H1 (cell line): Measurements from ENCODE around the gene KCNN4. TPM values are rescaled to one million over a fixed set of nuclear protein-coding genes. Genes with fewer than 3 reads are reported as not detected.
A peak's percentile ranks its signal among the peaks of the same experiment; 100 is the strongest.

Experiments
- ASH2L ChIP-seq: fragments of 200-600, 300-600 bp; sonication (generic); IDR thresholded peaks from one replicate; pipeline ENCODE4 v1.7.1; 2017; ENCODE audit warnings: low read length
- ATF2 ChIP-seq: IDR thresholded peaks from 2 replicates; pipeline ENCODE4 v1.6.1; 2012; ENCODE audit warnings: low read length, inconsistent platforms
- CTBP2 ChIP-seq: IDR thresholded peaks from 2 replicates; pipeline ENCODE4 v1.7.0; 2011; ENCODE audit warnings: borderline replicate concordance, mild to moderate bottlenecking, moderate library complexity, mixed read lengths, low read length; ENCODE audit not compliant: insufficient read depth, insufficient read length
- EZH2 ChIP-seq: fragments of 200-600 bp; sonication (generic); IDR thresholded peaks from 2 replicates; pipeline ENCODE4 v1.7.1; 2012; ENCODE audit warnings: low read depth, mild to moderate bottlenecking, moderate library complexity, low read length, inconsistent platforms; ENCODE audit not compliant: severe bottlenecking
- KDM4A ChIP-seq: IDR thresholded peaks from one replicate; pipeline ENCODE4 v1.7.1; 2012; ENCODE audit warnings: low read depth, mild to moderate bottlenecking, moderate library complexity, low read length, inconsistent platforms; ENCODE audit not compliant: severe bottlenecking
- MAX ChIP-seq: IDR thresholded peaks from 2 replicates; pipeline ENCODE4 v1.6.1; 2012; ENCODE audit warnings: inconsistent platforms
- SIRT6 ChIP-seq: IDR thresholded peaks from one replicate; pipeline ENCODE4 v1.7.1; 2012; ENCODE audit warnings: low read length, inconsistent platforms
- SP1 ChIP-seq: IDR thresholded peaks from 2 replicates; pipeline ENCODE4 v1.6.1; 2011; ENCODE audit warnings: low read depth, low read length
- polyA plus RNA-seq, 7 experiments: library from polyadenylated mRNA; depleted of rRNA in 3 of 7; stranded (reverse) in 5 of 7; unstranded in 2 of 7; fragments of >200 nt in 5 of 7; fragments of 200-250 nt in 2 of 7; gene quantifications; 1 replicate in 5 of 7; 2 replicates in 1 of 7; 4 replicates in 1 of 7; pipeline versions ENCODE4 v1.2.1 to v1.2.3, GENCODE V29; 2011 to 2013; ENCODE audit warnings: missing spikeins in 2 of 7, mixed read lengths in 2 of 7
- total RNA-seq: library from RNA; stranded (reverse); fragmentation: NEBNext Ultra II Directional; extraction: Animal tissue kit (Norgen Biotek cat#: 25700); gene quantifications from 2 replicates; pipeline ENCODE4 v1.2.1, GENCODE V29; 2021

Gene KCNN4
- total and polyA plus RNA-seq, 2 of the 8 experiments (the other 6 are each of a cell fraction or from before 2014, with no cell fraction given), result 0.78 to 1.5 TPM

GRCh38 chr19:43755256-43755801 lies 25.4 kb downstream of the KCNN4 start (continued):
- TF ChIP-seq MAX, result peak; percentile 90
- TF ChIP-seq ATF2, result 0 out of 2 replicates have a peak, but pooled peaks have one; percentile 13
- no peak for TF ChIP-seq SP1
- no peak for TF ChIP-seq SIRT6
- peak; percentile 44 for TF ChIP-seq KDM4A
- no peak for TF ChIP-seq EZH2
- TF ChIP-seq CTBP2, result no peak
- peak; percentile 13 for TF ChIP-seq ASH2L
